ENCODE results near the gene THSD7A.

The THSD7A gene

GRCh38 chr7:11831736-11832495 is at the start of gene THSD7A:
TSS of gene THSD7A (minus strand) at chr7:11832198. CDS start at chr7:11831946, 252 bp downstream.
- peak; percentile 59 for DNase-seq

- no peak for DNase-seq
Measured at GRCh38 chr7:11881680-11882079, 49.7 kb upstream of the THSD7A start.

- no peak for DNase-seq
Measured at GRCh38 chr7:11875635-11876034, 43.6 kb upstream of the THSD7A start.

GRCh38 chr7:11865671-11866070 is 33.7 kb upstream of the THSD7A start:
- DNase-seq = no peak

GRCh38 chr7:11858622-11859302 is 26.8 kb upstream of the THSD7A start:
- DNase-seq = peak; percentile 18

GRCh38 chr7:11858026-11858425 is 26.0 kb upstream of the THSD7A start:
- DNase-seq = no peak

- no peak for DNase-seq
Measured at GRCh38 chr7:11848251-11848650, 16.3 kb upstream of the THSD7A start.

GRCh38 chr7:11847336-11847735 is 15.3 kb upstream of the THSD7A start:
- peak; percentile 81 for DNase-seq

- DNase-seq = peak; percentile 62
Measured at GRCh38 chr7:11846361-11846955, 14.5 kb upstream of the THSD7A start.

- no peak for DNase-seq
Measured at GRCh38 chr7:11843113-11843765, 11.2 kb upstream of the THSD7A start.

- no peak for DNase-seq
Measured at GRCh38 chr7:11841657-11842056, 9.7 kb upstream of the THSD7A start.

- peak; percentile 23 for DNase-seq
Measured at GRCh38 chr7:11835260-11835659, 3.3 kb upstream of the THSD7A start.

- DNase-seq = peak; percentile 60
Measured at GRCh38 chr7:11833431-11833830, 1.4 kb upstream of the THSD7A start.

- no peak for DNase-seq
Measured at GRCh38 chr7:11831156-11831735, 752 bp downstream of the THSD7A start.

- no peak for DNase-seq
Measured at GRCh38 chr7:11830582-11831155, 1.3 kb downstream of the THSD7A start.

GRCh38 chr7:11829954-11830353 is 2.0 kb downstream of the THSD7A start:
- DNase-seq = peak; percentile 46

GRCh38 chr7:11819947-11820346 is 12.1 kb downstream of the THSD7A start:
- no peak for DNase-seq

- DNase-seq = no peak
Measured at GRCh38 chr7:11819271-11819670, 12.7 kb downstream of the THSD7A start.

GRCh38 chr7:11818281-11818680 is 13.7 kb downstream of the THSD7A start:
- DNase-seq = no peak

- no peak for DNase-seq
Measured at GRCh38 chr7:11817111-11817740, 14.8 kb downstream of the THSD7A start.

GRCh38 chr7:11811709-11812108 is 20.3 kb downstream of the THSD7A start:
- no peak for DNase-seq

- DNase-seq = no peak
Measured at GRCh38 chr7:11810043-11810625, 21.9 kb downstream of the THSD7A start.
